Measurements from ENCODE around the gene ADAM30.

The ADAM30 gene

GRCh38 chr1:119885903-119886783, 10.2 kb downstream of the ADAM30 start:
- peak; percentile 94 for TF ChIP-seq CTCF (conservative IDR thresholded peaks at IDR 0.05)
- no peak for TF ChIP-seq ZFX (IDR thresholded peaks at IDR 0.05)

GRCh38 chr1:119884711-119885110, 11.6 kb downstream of the ADAM30 start:
- TF ChIP-seq CTCF (conservative IDR thresholded peaks at IDR 0.05) (no peak), ZFX (IDR thresholded peaks at IDR 0.05) (no peak)
- no peak overlapping the region for H3K27ac ChIP-seq

More at GRCh38 chr1:119885903-119886783, 10.2 kb downstream of the ADAM30 start:
- no peak overlapping the region for H3K27ac ChIP-seq

- no peak for TF ChIP-seq ZFX (IDR thresholded peaks at IDR 0.05)
- no peak for TF ChIP-seq CTCF (conservative IDR thresholded peaks at IDR 0.05)
- no peak overlapping the region for H3K27ac ChIP-seq
Observed at GRCh38 chr1:119883826-119884225, 12.5 kb downstream of the ADAM30 start.

- TF ChIP-seq ZFX (IDR thresholded peaks at IDR 0.05) = no peak
- no peak for TF ChIP-seq CTCF (conservative IDR thresholded peaks at IDR 0.05)
- no peak overlapping the region for H3K27ac ChIP-seq
Observed at GRCh38 chr1:119882132-119883049, 13.9 kb downstream of the ADAM30 start.

- H3K27ac ChIP-seq = no peak overlapping the region
- TF ChIP-seq ZFX (IDR thresholded peaks at IDR 0.05) (no peak), CTCF (conservative IDR thresholded peaks at IDR 0.05) (no peak)
Observed at GRCh38 chr1:119879510-119880434, 16.5 kb downstream of the ADAM30 start.

- H3K27ac ChIP-seq = no peak overlapping the region
- TF ChIP-seq CTCF (conservative IDR thresholded peaks at IDR 0.05) (no peak), ZFX (IDR thresholded peaks at IDR 0.05) (no peak)
Observed at GRCh38 chr1:119878171-119878570, 18.1 kb downstream of the ADAM30 start.
